GM23338 (cell line): ENCODE data around the gene SELENOS. TPM values are rescaled to one million over a fixed set of nuclear protein-coding genes. Genes with fewer than 3 reads are reported as not detected.

ENCODE experiments used
- ATAC-seq: fragments of 200-7000 bp; cut with Tn5 transposase; 3 replicates; pipeline ENCODE4 v1.9.1; 2020
- DNase-seq: peaks from one replicate; pipeline ENCODE4 v3.0.0-alpha.2; 2015; ENCODE audit warnings: low spot score
- H2AFZ ChIP-seq: fragments of 200-600 bp; sonication (generic); 2 replicates; pipeline ENCODE4 v1.8.0; 2016; ENCODE audit warnings: antibody characterized with exemption, mild to moderate bottlenecking, moderate library complexity
- H3F3A ChIP-seq: fragments of 200-600 bp; sonication (generic); replicated peaks from 2 replicates; pipeline ENCODE4 v1.8.0; 2017; ENCODE audit warnings: antibody characterized with exemption, mixed run types, low read depth
- H3K27ac ChIP-seq: fragments of 200-600 bp; sonication (generic); 2 replicates; pipeline ENCODE4 v1.6.1; 2016; ENCODE audit warnings: low read depth
- H3K27me3 ChIP-seq: fragments of 200-600 bp; sonication (generic); 2 replicates; pipeline ENCODE4 v1.8.0; 2016; ENCODE audit warnings: mild to moderate bottlenecking, mixed run types, moderate library complexity; ENCODE audit not compliant: insufficient read depth
- H3K36me3 ChIP-seq: fragments of 200-600 bp; sonication (generic); 2 replicates; pipeline ENCODE4 v1.8.0; 2016; ENCODE audit warnings: mild to moderate bottlenecking; ENCODE audit not compliant: insufficient read depth
- H3K4me1 ChIP-seq: fragments of 200-600 bp; sonication (generic); 2 replicates; pipeline ENCODE4 v1.8.0; 2016; ENCODE audit warnings: mild to moderate bottlenecking, moderate library complexity; ENCODE audit not compliant: insufficient read depth
- H3K4me2 ChIP-seq: fragments of 200-600 bp; sonication (generic); 2 replicates; pipeline ENCODE4 v1.7.1; 2017; ENCODE audit warnings: mixed run types
- H3K4me3 ChIP-seq: fragments of 200-600 bp; sonication (generic); 2 replicates; pipeline ENCODE4 v1.6.1; 2016; ENCODE audit warnings: mixed run types
- H3K79me2 ChIP-seq: fragments of 200-600 bp; sonication (generic); replicated peaks from 2 replicates; pipeline ENCODE4 v1.8.0; 2017; ENCODE audit warnings: mild to moderate bottlenecking; ENCODE audit not compliant: insufficient read depth
- H3K9me2 ChIP-seq: fragments of 200-600 bp; sonication (generic); 2 replicates; pipeline ENCODE4 v1.8.0; 2017; ENCODE audit not compliant: insufficient read depth
- H4K20me1 ChIP-seq: fragments of 200-600 bp; sonication (generic); replicated peaks from 2 replicates; pipeline ENCODE4 v1.8.0; 2017; ENCODE audit warnings: mild to moderate bottlenecking; ENCODE audit not compliant: insufficient read depth
- H3K27ac Mint-ChIP-seq: 2 replicates; pipeline ENCODE4 v1.8.0; 2020; ENCODE audit warnings: inconsistent platforms, mild to moderate bottlenecking, moderate library complexity, mixed read lengths
- H3K27me3 Mint-ChIP-seq: 3 replicates; pipeline ENCODE4 v1.8.0; 2022; ENCODE audit warnings: low read depth, mild to moderate bottlenecking, moderate library complexity, mixed read lengths, inconsistent platforms; ENCODE audit not compliant: insufficient read depth, poor library complexity
- H3K36me3 Mint-ChIP-seq: 3 replicates; pipeline ENCODE4 v1.8.0; 2021; ENCODE audit warnings: low read depth, mild to moderate bottlenecking, inconsistent platforms, moderate library complexity, mixed read lengths
- H3K4me1 Mint-ChIP-seq: 3 replicates; pipeline ENCODE4 v1.8.0; 2020; ENCODE audit warnings: mild to moderate bottlenecking, inconsistent platforms, mixed read lengths
- H3K4me3 Mint-ChIP-seq: 3 replicates; pipeline ENCODE4 v1.8.0; 2021; ENCODE audit warnings: moderate library complexity, mild to moderate bottlenecking, inconsistent platforms, mixed read lengths
- H3K9me3 Mint-ChIP-seq: 3 replicates; pipeline ENCODE4 v1.8.0; 2020; ENCODE audit warnings: moderate library complexity, mild to moderate bottlenecking, inconsistent platforms, mixed read lengths
- POLR2AphosphoS5 ChIP-seq: IDR thresholded peaks from 2 replicates; pipeline ENCODE4 v1.6.1; 2016; ENCODE audit warnings: antibody characterized with exemption, low read depth
- STAT1 ChIP-seq: IDR thresholded peaks from one replicate; pipeline ENCODE4 v1.6.1; 2016; ENCODE audit warnings: antibody characterized with exemption; ENCODE audit not compliant: unreplicated experiment
- polyA plus RNA-seq: library from polyadenylated mRNA; unstranded; fragments of >200 nt; fragmentation: Nextera tagmentation; extraction: Ambion mirVana; gene quantifications from 2 replicates; pipeline ENCODE4 v1.2.1, GENCODE V29; 2016
- total RNA-seq: library from RNA; depleted of rRNA; stranded (reverse); fragments of >200 nt; shearing (Covaris generic); gene quantifications from 2 replicates; pipeline ENCODE4 v1.2.3, GENCODE V29; 2014
- TF ChIP-seq, protein P1 (sequence below): IDR thresholded peaks from 2 replicates; pipeline ENCODE4 v1.6.1; 2016; ENCODE audit warnings: antibody characterized with exemption
- TF ChIP-seq, protein P2 (sequence below): fragments of 250-450 bp; sonication (Bioruptor Pico); IDR thresholded peaks from 2 replicates; pipeline ENCODE4 v1.5.0; 2020; ENCODE audit warnings: mild to moderate bottlenecking, moderate library complexity

The SELENOS gene
- total and polyA plus RNA-seq, 2 experiments from 2014 or later = 37.0 to 106 TPM

DNA sequence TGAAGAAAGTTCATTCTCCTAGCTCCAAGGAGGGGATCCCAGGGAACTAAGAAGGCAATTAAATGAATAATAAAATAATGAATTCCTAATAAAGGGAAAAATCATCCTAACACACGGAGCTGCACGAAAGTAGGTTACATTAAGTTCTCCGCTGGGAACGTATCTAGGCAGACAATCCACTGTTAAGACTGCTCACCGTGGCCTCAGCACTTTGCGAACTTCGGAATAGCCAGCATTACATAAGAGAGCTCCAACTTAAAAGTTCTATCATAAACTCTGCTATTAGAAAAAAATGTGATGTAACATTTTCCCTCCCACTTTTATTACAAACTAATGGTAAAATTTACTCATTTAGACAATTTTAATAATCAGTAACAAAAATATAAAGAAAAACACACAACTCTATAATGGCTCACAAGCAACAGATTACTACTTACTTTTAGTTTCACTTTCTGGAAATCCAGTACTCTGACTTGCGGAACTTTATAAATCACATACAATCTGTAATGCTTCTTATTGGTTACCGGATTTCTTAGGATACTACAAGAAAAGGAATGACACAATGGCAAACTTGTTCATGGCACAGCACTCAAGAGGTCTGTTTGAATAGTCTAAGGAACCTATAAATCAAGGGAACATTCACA, 9.3 kb upstream of the SELENOS start:
- H3F3A ChIP-seq = peaks cover 16% of the 10 kb centered on the region; the same call in 1 of the 2 replicates
- no peaks in the 10 kb centered on the region for H3K27me3 ChIP-seq
- peaks cover 50% of the 10 kb centered on the region for H3K36me3 ChIP-seq
- H4K20me1 ChIP-seq = peaks cover 36% of the 10 kb centered on the region
- TF ChIP-seq, protein P1, sequence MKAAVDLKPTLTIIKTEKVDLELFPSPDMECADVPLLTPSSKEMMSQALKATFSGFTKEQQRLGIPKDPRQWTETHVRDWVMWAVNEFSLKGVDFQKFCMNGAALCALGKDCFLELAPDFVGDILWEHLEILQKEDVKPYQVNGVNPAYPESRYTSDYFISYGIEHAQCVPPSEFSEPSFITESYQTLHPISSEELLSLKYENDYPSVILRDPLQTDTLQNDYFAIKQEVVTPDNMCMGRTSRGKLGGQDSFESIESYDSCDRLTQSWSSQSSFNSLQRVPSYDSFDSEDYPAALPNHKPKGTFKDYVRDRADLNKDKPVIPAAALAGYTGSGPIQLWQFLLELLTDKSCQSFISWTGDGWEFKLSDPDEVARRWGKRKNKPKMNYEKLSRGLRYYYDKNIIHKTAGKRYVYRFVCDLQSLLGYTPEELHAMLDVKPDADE = no peak
- no peak for TF ChIP-seq STAT1
- TF ChIP-seq, protein P2, sequence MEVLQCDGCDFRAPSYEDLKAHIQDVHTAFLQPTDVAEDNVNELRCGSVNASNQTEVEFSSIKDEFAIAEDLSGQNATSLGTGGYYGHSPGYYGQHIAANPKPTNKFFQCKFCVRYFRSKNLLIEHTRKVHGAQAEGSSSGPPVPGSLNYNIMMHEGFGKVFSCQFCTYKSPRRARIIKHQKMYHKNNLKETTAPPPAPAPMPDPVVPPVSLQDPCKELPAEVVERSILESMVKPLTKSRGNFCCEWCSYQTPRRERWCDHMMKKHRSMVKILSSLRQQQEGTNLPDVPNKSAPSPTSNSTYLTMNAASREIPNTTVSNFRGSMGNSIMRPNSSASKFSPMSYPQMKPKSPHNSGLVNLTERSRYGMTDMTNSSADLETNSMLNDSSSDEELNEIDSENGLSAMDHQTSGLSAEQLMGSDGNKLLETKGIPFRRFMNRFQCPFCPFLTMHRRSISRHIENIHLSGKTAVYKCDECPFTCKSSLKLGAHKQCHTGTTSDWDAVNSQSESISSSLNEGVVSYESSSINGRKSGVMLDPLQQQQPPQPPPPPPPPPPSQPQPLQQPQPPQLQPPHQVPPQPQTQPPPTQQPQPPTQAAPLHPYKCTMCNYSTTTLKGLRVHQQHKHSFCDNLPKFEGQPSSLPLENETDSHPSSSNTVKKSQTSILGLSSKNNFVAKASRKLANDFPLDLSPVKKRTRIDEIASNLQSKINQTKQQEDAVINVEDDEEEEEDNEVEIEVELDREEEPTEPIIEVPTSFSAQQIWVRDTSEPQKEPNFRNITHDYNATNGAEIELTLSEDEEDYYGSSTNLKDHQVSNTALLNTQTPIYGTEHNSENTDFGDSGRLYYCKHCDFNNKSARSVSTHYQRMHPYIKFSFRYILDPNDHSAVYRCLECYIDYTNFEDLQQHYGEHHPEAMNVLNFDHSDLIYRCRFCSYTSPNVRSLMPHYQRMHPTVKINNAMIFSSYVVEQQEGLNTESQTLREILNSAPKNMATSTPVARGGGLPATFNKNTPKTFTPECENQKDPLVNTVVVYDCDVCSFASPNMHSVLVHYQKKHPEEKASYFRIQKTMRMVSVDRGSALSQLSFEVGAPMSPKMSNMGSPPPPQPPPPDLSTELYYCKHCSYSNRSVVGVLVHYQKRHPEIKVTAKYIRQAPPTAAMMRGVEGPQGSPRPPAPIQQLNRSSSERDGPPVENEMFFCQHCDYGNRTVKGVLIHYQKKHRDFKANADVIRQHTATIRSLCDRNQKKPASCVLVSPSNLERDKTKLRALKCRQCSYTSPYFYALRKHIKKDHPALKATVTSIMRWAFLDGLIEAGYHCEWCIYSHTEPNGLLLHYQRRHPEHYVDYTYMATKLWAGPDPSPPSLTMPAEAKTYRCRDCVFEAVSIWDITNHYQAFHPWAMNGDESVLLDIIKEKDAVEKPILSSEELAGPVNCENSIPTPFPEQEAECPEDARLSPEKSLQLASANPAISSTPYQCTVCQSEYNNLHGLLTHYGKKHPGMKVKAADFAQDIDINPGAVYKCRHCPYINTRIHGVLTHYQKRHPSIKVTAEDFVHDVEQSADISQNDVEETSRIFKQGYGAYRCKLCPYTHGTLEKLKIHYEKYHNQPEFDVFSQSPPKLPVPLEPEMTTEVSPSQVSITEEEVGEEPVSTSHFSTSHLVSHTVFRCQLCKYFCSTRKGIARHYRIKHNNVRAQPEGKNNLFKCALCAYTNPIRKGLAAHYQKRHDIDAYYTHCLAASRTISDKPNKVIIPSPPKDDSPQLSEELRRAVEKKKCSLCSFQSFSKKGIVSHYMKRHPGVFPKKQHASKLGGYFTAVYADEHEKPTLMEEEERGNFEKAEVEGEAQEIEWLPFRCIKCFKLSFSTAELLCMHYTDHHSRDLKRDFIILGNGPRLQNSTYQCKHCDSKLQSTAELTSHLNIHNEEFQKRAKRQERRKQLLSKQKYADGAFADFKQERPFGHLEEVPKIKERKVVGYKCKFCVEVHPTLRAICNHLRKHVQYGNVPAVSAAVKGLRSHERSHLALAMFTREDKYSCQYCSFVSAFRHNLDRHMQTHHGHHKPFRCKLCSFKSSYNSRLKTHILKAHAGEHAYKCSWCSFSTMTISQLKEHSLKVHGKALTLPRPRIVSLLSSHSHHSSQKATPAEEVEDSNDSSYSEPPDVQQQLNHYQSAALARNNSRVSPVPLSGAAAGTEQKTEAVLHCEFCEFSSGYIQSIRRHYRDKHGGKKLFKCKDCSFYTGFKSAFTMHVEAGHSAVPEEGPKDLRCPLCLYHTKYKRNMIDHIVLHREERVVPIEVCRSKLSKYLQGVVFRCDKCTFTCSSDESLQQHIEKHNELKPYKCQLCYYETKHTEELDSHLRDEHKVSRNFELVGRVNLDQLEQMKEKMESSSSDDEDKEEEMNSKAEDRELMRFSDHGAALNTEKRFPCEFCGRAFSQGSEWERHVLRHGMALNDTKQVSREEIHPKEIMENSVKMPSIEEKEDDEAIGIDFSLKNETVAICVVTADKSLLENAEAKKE (CRISPR knock-in tag) = no peak
- H3K4me1 ChIP-seq = no peaks in the 10 kb centered on the region
- H3K79me2 ChIP-seq = peaks cover 56% of the 10 kb centered on the region
- no peak overlapping the region for H2AFZ ChIP-seq
- H3K9me3 Mint-ChIP-seq = no peaks in the 10 kb centered on the region
- H3K4me3 Mint-ChIP-seq = no peak overlapping the region
- no peak overlapping the region for H3K27ac Mint-ChIP-seq
- no peak for DNase-seq
- no peak overlapping the region for H3K27ac ChIP-seq
- no peak overlapping the region for H3K4me3 ChIP-seq
- H3K36me3 Mint-ChIP-seq = peaks cover 89% of the 10 kb centered on the region
- ATAC-seq = no peak
- no peak overlapping the region for H3K4me2 ChIP-seq
- no peaks in the 10 kb centered on the region for H3K27me3 Mint-ChIP-seq
- H3K9me2 ChIP-seq = no peaks in the 10 kb centered on the region
- H3K4me1 Mint-ChIP-seq = no peaks in the 10 kb centered on the region

DNA sequence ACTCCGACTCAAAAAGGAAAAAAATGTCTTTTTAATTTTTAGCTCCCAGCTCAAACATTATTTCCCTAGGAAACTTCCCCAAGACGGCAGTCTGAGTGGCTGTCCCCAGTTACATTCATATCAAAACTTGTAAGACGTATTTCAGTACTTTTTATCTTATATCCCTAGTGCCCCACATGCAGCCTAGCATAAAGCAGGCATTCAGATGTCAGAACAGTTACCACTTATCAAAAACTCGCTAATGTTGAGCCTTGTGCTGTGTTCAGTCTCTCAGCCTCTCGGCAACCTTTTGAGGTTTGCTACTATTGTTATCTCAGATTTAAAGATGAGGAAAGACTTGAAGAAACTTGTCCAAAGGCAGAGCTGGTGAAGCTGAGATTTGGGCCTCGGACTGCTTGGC, 6.6 kb upstream of the SELENOS start:
- peaks cover 56% of the 10 kb centered on the region for H3K36me3 ChIP-seq
- H3K27ac ChIP-seq = no peak overlapping the region
- no peaks in the 10 kb centered on the region for H3K4me1 Mint-ChIP-seq
- no peak for TF ChIP-seq POLR2AphosphoS5
- no peak overlapping the region for H3K27ac Mint-ChIP-seq
- H3F3A ChIP-seq = peaks cover 20% of the 10 kb centered on the region
- H3K4me3 Mint-ChIP-seq = no peak overlapping the region
- H3K36me3 Mint-ChIP-seq = peaks cover 85% of the 10 kb centered on the region
- H3K4me3 ChIP-seq = no peak overlapping the region
- no peak overlapping the region for H2AFZ ChIP-seq
- no peaks in the 10 kb centered on the region for H3K27me3 Mint-ChIP-seq
- peaks cover 29% of the 10 kb centered on the region for H3K79me2 ChIP-seq
- H3K9me2 ChIP-seq = no peaks in the 10 kb centered on the region
- no peaks in the 10 kb centered on the region for H3K4me1 ChIP-seq
- peaks cover 38% of the 10 kb centered on the region for H4K20me1 ChIP-seq
- no peaks in the 10 kb centered on the region for H3K27me3 ChIP-seq
- no peak overlapping the region for H3K4me2 ChIP-seq
- H3K9me3 Mint-ChIP-seq = no peaks in the 10 kb centered on the region
- ATAC-seq (no peak), DNase-seq (no peak)
